Keratinocyte (primary cell): ENCODE data around the gene AMIGO2.

Experiments
- CTCF ChIP-seq, 3 experiments: IDR thresholded peaks in 1 of 3; conservative IDR thresholded peaks in 1 of 3; optimal IDR thresholded peaks in 1 of 3; 2 replicates in 2 of 3; 3 replicates in 1 of 3; pipeline versions ENCODE3 to v1.5.1; 2011; ENCODE audit warnings: low read length in 3 of 3, mild to moderate bottlenecking in 3 of 3, moderate library complexity in 2 of 3, control low read depth in 1 of 3, inconsistent platforms in 1 of 3; ENCODE audit not compliant: insufficient read depth in 2 of 3; ENCODE audit errors: extremely low read depth in 1 of 3
- EZH2 ChIP-seq: IDR thresholded peaks from one replicate; pipeline ENCODE4 v1.6.1; 2012; ENCODE audit warnings: inconsistent platforms, mild to moderate bottlenecking, low read length, moderate library complexity

- TF ChIP-seq CTCF (optimal IDR thresholded peaks at IDR 0.05 in 1 of 3, IDR thresholded peaks at IDR 0.05 in 1 of 3, conservative IDR thresholded peaks at IDR 0.05 in 1 of 3; ENCODE audit: extremely low read depth in 1 of 3, insufficient read depth in 2 of 3, low read length in 3 of 3) (no peak), EZH2 (no peak)
Measured at GRCh38 chr12:47078733-47079467, 859 bp downstream of the AMIGO2 start.
